Activated CD8-positive, alpha-beta T cell treated with anti-CD3 and anti-CD28 coated beads for 36 hours (primary cell): ENCODE measurements around the gene HIBCH. TPM values are rescaled to one million over a fixed set of nuclear protein-coding genes. Genes with fewer than 3 reads are reported as not detected.

Experiments used
- ATAC-seq: fragments of 200-7000 bp; cut with Tn5 transposase; one replicate; pipeline ENCODE4 v1.10.0; 2021; ENCODE audit warnings: mild to moderate bottlenecking, moderate library complexity
- CTCF ChIA-PET: fragments of 350-600 bp; sonication (Branson Sonifier 250); formaldehyde crosslinking; loops from one replicate; lab custom pipeline; 2021; ENCODE audit warnings: antibody characterized with exemption; lab: Charles Lee
- POLR2A ChIA-PET: fragments of 350-600 bp; sonication (Branson Sonifier 250); formaldehyde crosslinking; loops from one replicate; lab custom pipeline; 2021; ENCODE audit warnings: antibody characterized with exemption; lab: Charles Lee
- DNase-seq: peaks from one replicate; pipeline ENCODE4 v3.0.0-alpha.2; 2020
- H3K27ac Mint-ChIP-seq: one replicate; pipeline ENCODE4 v1.8.0; 2021; ENCODE audit warnings: mild to moderate bottlenecking, mixed read lengths
- H3K27me3 Mint-ChIP-seq: one replicate; pipeline ENCODE4 v1.8.0; 2021; ENCODE audit warnings: mixed read lengths
- H3K36me3 Mint-ChIP-seq: one replicate; pipeline ENCODE4 v1.8.0; 2021; ENCODE audit warnings: low read depth, mixed read lengths
- H3K4me1 Mint-ChIP-seq: one replicate; pipeline ENCODE4 v1.8.0; 2021; ENCODE audit warnings: low read depth, mixed read lengths
- H3K4me3 Mint-ChIP-seq: one replicate; pipeline ENCODE4 v1.8.0; 2021; ENCODE audit warnings: mild to moderate bottlenecking, moderate library complexity, mixed read lengths
- H3K9me3 Mint-ChIP-seq: one replicate; pipeline ENCODE4 v1.8.0; 2021; ENCODE audit warnings: mixed read lengths
- CTCF ChIP-seq: fragments of 200-600 bp; IDR thresholded peaks from one replicate; pipeline ENCODE4 v1.8.0; 2022; ENCODE audit warnings: antibody characterized with exemption, mild to moderate bottlenecking
- intact Hi-C: fragments of 100-400 bp; cut with micrococcal nuclease; formaldehyde crosslinking; loops from one replicate; pipeline ENCODE4 v1.10.0; 2022
- total RNA-seq, 2 experiments: library from RNA; stranded (reverse); gene quantifications; one replicate each; pipeline ENCODE4 v1.2.3, GENCODE V29; 2021

The HIBCH gene
- total RNA-seq, 2 experiments from 2014 or later, result 17.6 to 19.3 TPM

GRCh38 chr2:190357600-190357999 is 38.0 kb upstream of the HIBCH start:
- ChIA-PET POLR2A (no interaction called here), CTCF (interaction anchor here (1.2 kb wide), 1 partner anchor 13 kb away, joined by 4 read pairs; no protein-coding TSS in a partner anchor)
- no peak for TF ChIP-seq CTCF
- Mint-ChIP-seq H3K4me1 (peaks cover 16% of the 10 kb centered on the region), H3K36me3 (no peaks in the 10 kb centered on the region), H3K27ac (no peak overlapping the region), H3K4me3 (no peak overlapping the region), H3K9me3 (no peaks in the 10 kb centered on the region), H3K27me3 (no peaks in the 10 kb centered on the region)
- DNase-seq (no peak), ATAC-seq (no peak)
- intact Hi-C loops, result no loop called here

GRCh38 chr2:190355968-190356644 is 36.5 kb upstream of the HIBCH start:
- H3K27me3 Mint-ChIP-seq, result no peaks in the 10 kb centered on the region
- CTCF ChIA-PET, result interaction anchor here (1.2 to 3.9 kb wide), 2 partner anchors 12 to 32 kb away, joined by 3 to 13 read pairs; partner anchors contain the start of gene INPP1
- POLR2A ChIA-PET, result interaction anchor here (0.9 kb wide), 1 partner anchor 12 kb away, joined by 3 read pairs; no protein-coding TSS in a partner anchor

GRCh38 chr2:190354003-190354690 is 34.5 kb upstream of the HIBCH start:
- TF ChIP-seq CTCF, result no peak
- H3K36me3 Mint-ChIP-seq, result no peaks in the 10 kb centered on the region
- peaks cover 2% of the 10 kb centered on the region for H3K4me1 Mint-ChIP-seq
- DNase-seq (no peak), ATAC-seq (no peak)
- no peaks in the 10 kb centered on the region for H3K27me3 Mint-ChIP-seq
- H3K27ac Mint-ChIP-seq, result no peak overlapping the region
- intact Hi-C loops, result no loop called here
- no peak overlapping the region for H3K4me3 Mint-ChIP-seq
- H3K9me3 Mint-ChIP-seq, result no peaks in the 10 kb centered on the region
- CTCF ChIA-PET, result interaction anchor here (0.9 to 3.9 kb wide), 3 partner anchors 10 to 433 kb away, joined by 3 to 13 read pairs (median 3); partner anchors contain the start of gene INPP1
- POLR2A ChIA-PET, result interaction anchor here (0.6 kb wide), 1 partner anchor 350 kb away, joined by 3 read pairs; no protein-coding TSS in a partner anchor

More at GRCh38 chr2:190355968-190356644, 36.5 kb upstream of the HIBCH start:
- ATAC-seq, result no peak
- peaks cover 12% of the 10 kb centered on the region for H3K4me1 Mint-ChIP-seq
- H3K36me3 Mint-ChIP-seq, result no peaks in the 10 kb centered on the region
- no peak overlapping the region for H3K4me3 Mint-ChIP-seq
- H3K27ac Mint-ChIP-seq, result no peak overlapping the region
- no peaks in the 10 kb centered on the region for H3K9me3 Mint-ChIP-seq
- no peak for DNase-seq
- intact Hi-C loops, result no loop called here
- TF ChIP-seq CTCF, result no peak

- Mint-ChIP-seq H3K27ac (no peak overlapping the region), H3K36me3 (no peaks in the 10 kb centered on the region), H3K9me3 (no peaks in the 10 kb centered on the region), H3K27me3 (no peaks in the 10 kb centered on the region), H3K4me1 (no peaks in the 10 kb centered on the region), H3K4me3 (no peak overlapping the region)
- ChIA-PET CTCF (interaction anchor here (3.9 kb wide), 1 partner anchor 9 kb away, joined by 13 read pairs; the partner anchor contains the start of gene INPP1), POLR2A (interaction anchor here (0.6 kb wide), 1 partner anchor 351 kb away, joined by 3 read pairs; no protein-coding TSS in a partner anchor)
- TF ChIP-seq CTCF, result no peak
- intact Hi-C loops, result no loop called here
- DNase-seq, result no peak
- no peak for ATAC-seq
Measured at GRCh38 chr2:190353537-190353899, 33.9 kb upstream of the HIBCH start.
